SU-DHL-6 (cell line): ENCODE measurements around the gene EVC.

Experiments used
- EZH2phosphoT487 ChIP-seq: fragments of 200-600 bp; sonication (generic), shearing (Covaris generic); conservative IDR thresholded peaks from 2 replicates; pipeline ENCODE4 v1.6.1; 2018; ENCODE audit warnings: mild to moderate bottlenecking, antibody characterized with exemption, low read length, moderate library complexity, mixed read lengths
- TF ChIP-seq, protein P1 (sequence below): fragments of 200-600 bp; sonication (generic); IDR thresholded peaks from one replicate; pipeline ENCODE4 v1.5.1; 2017; ENCODE audit warnings: antibody characterized with exemption, mild to moderate bottlenecking, low read length, moderate library complexity; ENCODE audit not compliant: insufficient read depth, poor library complexity, severe bottlenecking

DNA sequence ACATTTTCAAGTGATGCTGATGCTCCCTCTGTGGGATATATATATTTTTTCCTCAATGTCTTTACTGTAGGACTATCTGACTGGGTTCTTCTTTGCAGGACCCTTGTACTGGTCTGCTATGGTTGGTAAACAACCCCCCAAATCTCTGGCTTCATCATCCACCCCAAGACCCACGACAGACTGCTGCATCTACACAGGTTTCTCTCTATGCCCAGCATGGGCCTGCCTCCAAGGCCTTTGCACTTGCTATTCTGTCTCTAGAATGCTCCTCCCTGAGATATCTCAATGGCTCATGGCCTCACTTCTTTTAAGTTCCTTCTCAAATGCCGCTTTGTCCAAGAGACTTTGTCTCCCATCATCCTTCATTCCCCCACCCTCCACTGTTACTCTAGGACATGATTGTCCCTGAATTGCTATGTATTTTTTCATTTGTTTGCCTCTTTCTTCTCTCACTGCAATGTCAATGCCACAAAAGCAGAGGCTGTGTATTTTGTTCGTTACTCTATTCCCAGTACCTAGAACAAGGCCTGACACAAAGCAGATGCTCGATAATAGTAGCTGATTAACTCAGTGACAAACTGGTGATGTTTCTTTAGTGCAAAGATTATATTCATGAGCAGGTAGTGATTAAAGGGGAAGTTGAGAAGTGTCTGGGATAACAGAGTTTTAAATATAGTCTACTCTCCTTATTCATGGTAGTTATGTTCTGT, 6.6 kb downstream of the EVC start:
- TF ChIP-seq, protein P1, sequence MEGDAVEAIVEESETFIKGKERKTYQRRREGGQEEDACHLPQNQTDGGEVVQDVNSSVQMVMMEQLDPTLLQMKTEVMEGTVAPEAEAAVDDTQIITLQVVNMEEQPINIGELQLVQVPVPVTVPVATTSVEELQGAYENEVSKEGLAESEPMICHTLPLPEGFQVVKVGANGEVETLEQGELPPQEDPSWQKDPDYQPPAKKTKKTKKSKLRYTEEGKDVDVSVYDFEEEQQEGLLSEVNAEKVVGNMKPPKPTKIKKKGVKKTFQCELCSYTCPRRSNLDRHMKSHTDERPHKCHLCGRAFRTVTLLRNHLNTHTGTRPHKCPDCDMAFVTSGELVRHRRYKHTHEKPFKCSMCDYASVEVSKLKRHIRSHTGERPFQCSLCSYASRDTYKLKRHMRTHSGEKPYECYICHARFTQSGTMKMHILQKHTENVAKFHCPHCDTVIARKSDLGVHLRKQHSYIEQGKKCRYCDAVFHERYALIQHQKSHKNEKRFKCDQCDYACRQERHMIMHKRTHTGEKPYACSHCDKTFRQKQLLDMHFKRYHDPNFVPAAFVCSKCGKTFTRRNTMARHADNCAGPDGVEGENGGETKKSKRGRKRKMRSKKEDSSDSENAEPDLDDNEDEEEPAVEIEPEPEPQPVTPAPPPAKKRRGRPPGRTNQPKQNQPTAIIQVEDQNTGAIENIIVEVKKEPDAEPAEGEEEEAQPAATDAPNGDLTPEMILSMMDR, result no peak
- no peak for TF ChIP-seq EZH2phosphoT487
